Measurements from ENCODE around the gene KIF26A. TPM values are rescaled to one million over a fixed set of nuclear protein-coding genes. Genes with fewer than 3 reads are reported as not detected.

KIF26A gene
- total RNA-seq, 1 donor: not detected

DNA sequence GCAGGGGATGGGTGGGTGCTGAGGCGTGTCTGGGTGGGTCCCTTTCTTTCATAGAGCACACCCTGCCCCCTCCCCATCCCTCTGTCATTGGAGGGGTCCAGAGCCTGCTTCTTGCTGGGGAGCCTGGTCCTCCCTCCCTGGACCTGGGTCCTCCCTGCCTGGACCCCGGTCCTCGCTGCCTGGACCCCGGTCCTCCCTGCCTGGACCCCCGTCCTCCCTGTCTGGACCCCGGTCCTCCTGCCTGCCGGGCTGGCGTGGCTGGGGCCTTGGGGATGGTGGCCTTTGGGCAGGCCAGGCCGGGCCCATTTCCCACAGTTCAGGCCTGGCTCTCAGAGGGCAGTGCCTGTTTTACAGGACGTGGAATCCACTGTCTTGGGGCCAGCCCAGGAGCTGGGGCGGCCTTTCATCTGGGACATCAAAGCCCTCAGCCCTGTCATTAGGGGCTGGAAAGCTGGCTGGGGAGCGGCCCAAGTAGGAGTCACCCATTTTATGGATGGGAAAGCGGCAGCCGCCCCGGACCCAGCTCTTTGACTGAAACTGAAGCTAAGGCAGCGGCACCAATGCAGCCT lies 44.6 kb downstream of the KIF26A start:
- no peaks in the 10 kb centered on the region for H3K27me3 ChIP-seq (ENCODE audit: insufficient read depth, low read length)
- no peak for DNase-seq (ENCODE audit: insufficient read length, low spot score, missing footprints)
- no peaks in the 10 kb centered on the region for H3K79me2 ChIP-seq (ENCODE audit: insufficient read depth, low read length)
- H3K4me2 ChIP-seq (ENCODE audit: insufficient read depth, low read length): no peak overlapping the region
- no peak overlapping the region for H2AFZ ChIP-seq (ENCODE audit: low read length)
- H3K4me1 ChIP-seq (ENCODE audit: insufficient read depth, low read length): no peaks in the 10 kb centered on the region
- no peak overlapping the region for H3K4me3 ChIP-seq (ENCODE audit: insufficient read depth, low read length)
- H3K9me3 ChIP-seq (ENCODE audit: low read depth, low read length): no peaks in the 10 kb centered on the region
- no peaks in the 10 kb centered on the region for H4K20me1 ChIP-seq (ENCODE audit: insufficient read depth, low read length)
- TF ChIP-seq, protein P1, sequence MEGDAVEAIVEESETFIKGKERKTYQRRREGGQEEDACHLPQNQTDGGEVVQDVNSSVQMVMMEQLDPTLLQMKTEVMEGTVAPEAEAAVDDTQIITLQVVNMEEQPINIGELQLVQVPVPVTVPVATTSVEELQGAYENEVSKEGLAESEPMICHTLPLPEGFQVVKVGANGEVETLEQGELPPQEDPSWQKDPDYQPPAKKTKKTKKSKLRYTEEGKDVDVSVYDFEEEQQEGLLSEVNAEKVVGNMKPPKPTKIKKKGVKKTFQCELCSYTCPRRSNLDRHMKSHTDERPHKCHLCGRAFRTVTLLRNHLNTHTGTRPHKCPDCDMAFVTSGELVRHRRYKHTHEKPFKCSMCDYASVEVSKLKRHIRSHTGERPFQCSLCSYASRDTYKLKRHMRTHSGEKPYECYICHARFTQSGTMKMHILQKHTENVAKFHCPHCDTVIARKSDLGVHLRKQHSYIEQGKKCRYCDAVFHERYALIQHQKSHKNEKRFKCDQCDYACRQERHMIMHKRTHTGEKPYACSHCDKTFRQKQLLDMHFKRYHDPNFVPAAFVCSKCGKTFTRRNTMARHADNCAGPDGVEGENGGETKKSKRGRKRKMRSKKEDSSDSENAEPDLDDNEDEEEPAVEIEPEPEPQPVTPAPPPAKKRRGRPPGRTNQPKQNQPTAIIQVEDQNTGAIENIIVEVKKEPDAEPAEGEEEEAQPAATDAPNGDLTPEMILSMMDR (IDR thresholded peaks at IDR 0.05; ENCODE audit: extremely low read depth, low read depth, low read length): no peak
- no peak overlapping the region for H3K27ac ChIP-seq (ENCODE audit: low read depth, low read length)
- H3K36me3 ChIP-seq (ENCODE audit: insufficient read depth, low read length): no peaks in the 10 kb centered on the region

DNA sequence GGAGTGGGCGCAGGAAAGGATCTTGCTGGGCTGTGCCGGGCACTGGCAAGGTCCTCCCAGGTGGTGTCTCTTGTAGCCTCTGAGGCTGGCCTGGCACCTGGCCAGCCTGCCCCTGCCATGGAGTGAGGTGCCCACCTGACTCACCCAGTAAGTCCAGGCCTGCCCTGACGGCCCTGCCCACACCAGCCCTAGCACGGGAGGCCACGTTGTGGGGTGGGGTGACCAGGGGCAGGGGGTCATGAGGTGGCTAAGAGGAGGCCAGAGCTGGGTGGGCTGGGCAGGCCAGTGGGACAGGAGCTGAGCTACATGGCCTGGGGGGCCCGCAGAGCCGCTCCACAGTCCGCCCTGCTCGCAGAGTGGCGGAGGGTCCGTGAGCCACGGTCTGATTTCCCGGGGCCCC lies 45.4 kb downstream of the KIF26A start:
- Histone ChIP-seq H3K27me3 (ENCODE audit: insufficient read depth, low read length) (no peaks in the 10 kb centered on the region), H3K4me3 (ENCODE audit: insufficient read depth, low read length) (no peak overlapping the region), H3K27ac (ENCODE audit: low read depth, low read length) (no peak overlapping the region), H3K9me3 (ENCODE audit: low read depth, low read length) (no peaks in the 10 kb centered on the region), H3K4me1 (ENCODE audit: insufficient read depth, low read length) (no peaks in the 10 kb centered on the region), H3K36me3 (ENCODE audit: insufficient read depth, low read length) (no peaks in the 10 kb centered on the region), H4K20me1 (ENCODE audit: insufficient read depth, low read length) (no peaks in the 10 kb centered on the region), H2AFZ (ENCODE audit: low read length) (no peak overlapping the region), H3K79me2 (ENCODE audit: insufficient read depth, low read length) (no peaks in the 10 kb centered on the region), H3K4me2 (ENCODE audit: insufficient read depth, low read length) (no peak overlapping the region)
- TF ChIP-seq, protein P1 (IDR thresholded peaks at IDR 0.05; ENCODE audit: extremely low read depth, low read depth, low read length): no peak
- no peak for DNase-seq (ENCODE audit: insufficient read length, low spot score, missing footprints)

DNA sequence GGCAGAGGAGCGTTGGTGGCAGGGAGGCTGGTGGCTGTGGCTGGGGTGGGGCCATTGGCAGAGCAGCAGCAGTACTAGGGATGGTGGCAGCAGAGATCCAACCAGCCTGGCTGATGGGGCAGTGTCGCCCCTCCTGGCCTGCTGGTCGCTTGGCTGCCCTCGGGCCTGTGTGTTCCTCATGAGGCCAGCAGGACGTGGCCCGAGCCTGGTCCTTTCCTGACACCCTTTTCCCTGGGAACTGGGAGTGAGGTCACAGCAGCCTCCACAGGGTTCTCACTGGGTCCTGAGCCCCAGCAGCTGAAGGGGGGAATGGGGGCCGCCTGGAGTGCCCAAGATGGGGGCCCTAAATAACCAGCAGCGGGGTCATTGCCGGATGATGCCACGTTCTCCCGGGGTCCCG lies 46.1 kb downstream of the KIF26A start:
- Histone ChIP-seq H3K9me3 (ENCODE audit: low read depth, low read length) (no peaks in the 10 kb centered on the region), H3K4me2 (ENCODE audit: insufficient read depth, low read length) (no peak overlapping the region), H3K27me3 (ENCODE audit: insufficient read depth, low read length) (no peaks in the 10 kb centered on the region), H3K36me3 (ENCODE audit: insufficient read depth, low read length) (no peaks in the 10 kb centered on the region), H3K4me1 (ENCODE audit: insufficient read depth, low read length) (no peaks in the 10 kb centered on the region), H3K4me3 (ENCODE audit: insufficient read depth, low read length) (no peak overlapping the region), H3K79me2 (ENCODE audit: insufficient read depth, low read length) (no peaks in the 10 kb centered on the region), H3K27ac (ENCODE audit: low read depth, low read length) (no peak overlapping the region), H4K20me1 (ENCODE audit: insufficient read depth, low read length) (no peaks in the 10 kb centered on the region), H2AFZ (ENCODE audit: low read length) (no peak overlapping the region)
- TF ChIP-seq, protein P1 (IDR thresholded peaks at IDR 0.05; ENCODE audit: extremely low read depth, low read depth, low read length): no peak
- DNase-seq (ENCODE audit: insufficient read length, low spot score, missing footprints): no peak

DNA sequence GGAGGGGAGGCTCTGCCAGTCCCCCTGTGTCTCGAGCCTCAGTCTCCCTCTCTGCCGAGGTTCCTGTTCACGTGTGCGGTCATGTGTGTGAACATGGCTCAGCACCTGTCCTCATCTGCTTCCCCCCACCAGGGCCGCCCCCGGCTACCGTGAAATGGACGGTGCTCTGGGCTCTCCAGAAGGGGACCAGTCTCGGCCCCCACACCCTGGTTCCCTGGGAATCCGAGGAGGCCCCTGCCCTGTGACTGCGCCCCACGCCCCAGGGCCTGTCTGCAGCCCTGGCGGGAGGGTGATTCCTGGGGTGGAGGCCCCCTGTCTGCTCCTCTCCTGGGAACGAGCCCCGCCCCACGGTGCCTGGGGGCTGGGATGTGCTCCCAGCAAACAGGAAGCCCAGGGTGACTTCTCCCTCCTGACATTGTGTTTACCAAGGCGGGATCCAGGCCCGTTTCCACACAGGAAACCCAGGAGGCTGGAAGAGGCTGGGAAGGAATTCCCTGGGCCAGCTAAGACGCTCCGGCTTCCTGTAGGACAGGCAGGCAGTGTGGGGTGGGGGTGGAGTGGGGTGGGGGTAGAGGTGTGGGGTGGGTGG lies 46.6 kb downstream of the KIF26A start:
- Histone ChIP-seq H3K79me2 (ENCODE audit: insufficient read depth, low read length) (no peaks in the 10 kb centered on the region), H3K27ac (ENCODE audit: low read depth, low read length) (no peak overlapping the region), H3K9me3 (ENCODE audit: low read depth, low read length) (no peaks in the 10 kb centered on the region), H3K4me2 (ENCODE audit: insufficient read depth, low read length) (no peak overlapping the region), H3K4me1 (ENCODE audit: insufficient read depth, low read length) (no peaks in the 10 kb centered on the region), H2AFZ (ENCODE audit: low read length) (no peak overlapping the region), H4K20me1 (ENCODE audit: insufficient read depth, low read length) (no peaks in the 10 kb centered on the region), H3K36me3 (ENCODE audit: insufficient read depth, low read length) (no peaks in the 10 kb centered on the region), H3K4me3 (ENCODE audit: insufficient read depth, low read length) (no peak overlapping the region), H3K27me3 (ENCODE audit: insufficient read depth, low read length) (no peaks in the 10 kb centered on the region)
- TF ChIP-seq, protein P1 (IDR thresholded peaks at IDR 0.05; ENCODE audit: extremely low read depth, low read depth, low read length): no peak
- DNase-seq (ENCODE audit: insufficient read length, low spot score, missing footprints): no peak
